Loucy (cell line): ENCODE results near the gene PBRM1.

Experiments used
- H2AFZ ChIP-seq: fragments of 200-600 bp; sonication (generic); 2 replicates; pipeline ENCODE4 v1.6.0; 2016; ENCODE audit warnings: antibody characterized with exemption, mild to moderate bottlenecking, low read length, moderate library complexity
- H3F3A ChIP-seq: fragments of 200-600 bp; 2 replicates; pipeline ENCODE4 v1.6.0; 2016; ENCODE audit warnings: antibody characterized with exemption, low read depth, mild to moderate bottlenecking
- H3K27me3 ChIP-seq: fragments of 200-600 bp; sonication (generic); 2 replicates; pipeline ENCODE4 v1.6.1; 2014; ENCODE audit warnings: low read length, mild to moderate bottlenecking; ENCODE audit not compliant: insufficient read depth, poor library complexity, severe bottlenecking
- H3K36me3 ChIP-seq: fragments of 200-600 bp; sonication (generic); 2 replicates; pipeline ENCODE4 v1.6.1; 2016; ENCODE audit warnings: low read length; ENCODE audit not compliant: insufficient read depth
- H3K4me1 ChIP-seq: fragments of 200-600 bp; sonication (generic); 2 replicates; pipeline ENCODE4 v1.5.1; 2014; ENCODE audit warnings: low read length, mild to moderate bottlenecking; ENCODE audit not compliant: insufficient read depth, poor library complexity, severe bottlenecking
- H3K4me2 ChIP-seq: fragments of 200-600 bp; sonication (generic); 2 replicates; pipeline ENCODE4 v1.6.0; 2014; ENCODE audit warnings: antibody characterized with exemption, low read length, low read depth, mild to moderate bottlenecking; ENCODE audit not compliant: poor library complexity, severe bottlenecking
- H3K4me3 ChIP-seq: fragments of 200-600 bp; sonication (generic); 2 replicates; pipeline ENCODE4 v1.5.1; 2014; ENCODE audit warnings: low read length, mild to moderate bottlenecking, mixed read lengths; ENCODE audit not compliant: poor library complexity, severe bottlenecking
- H3K79me2 ChIP-seq: fragments of 200-600 bp; sonication (generic); 2 replicates; pipeline ENCODE4 v1.6.1; 2014; ENCODE audit warnings: low read length; ENCODE audit not compliant: insufficient read depth
- H3K9ac ChIP-seq: fragments of 200-600 bp; sonication (generic); 2 replicates; pipeline ENCODE4 v1.6.0; 2014; ENCODE audit warnings: mild to moderate bottlenecking, low read depth, low read length, moderate library complexity; ENCODE audit not compliant: poor library complexity, severe bottlenecking
- H3K9me2 ChIP-seq: fragments of 200-600 bp; sonication (generic); replicated peaks from 2 replicates; pipeline ENCODE4 v1.6.1; 2016; ENCODE audit warnings: low read depth, low read length, mixed read lengths
- H3K9me3 ChIP-seq: fragments of 200-600 bp; sonication (generic); 2 replicates; pipeline ENCODE4 v1.6.1; 2014; ENCODE audit warnings: mild to moderate bottlenecking, antibody characterized with exemption, low read length, low read depth; ENCODE audit not compliant: insufficient read depth
- H4K20me1 ChIP-seq: fragments of 200-600 bp; sonication (generic); 2 replicates; pipeline ENCODE4 v1.6.0; 2014; ENCODE audit warnings: antibody characterized with exemption, low read length, mild to moderate bottlenecking; ENCODE audit not compliant: insufficient read depth, poor library complexity, severe bottlenecking
- CTCF ChIP-seq: fragments of 200-600 bp; sonication (generic); conservative IDR thresholded peaks from 2 replicates; pipeline ENCODE4 v1.5.1; 2014; ENCODE audit warnings: mild to moderate bottlenecking, antibody characterized with exemption, low read length
- EZH2phosphoT487 ChIP-seq: fragments of 200-600 bp; IDR thresholded peaks from 2 replicates; pipeline ENCODE4 v1.6.1; 2018; ENCODE audit warnings: antibody characterized with exemption, mild to moderate bottlenecking, moderate library complexity, borderline replicate concordance

The PBRM1 gene

GRCh38 chr3:52620580-52620979 is 65.1 kb downstream of the PBRM1 start:
- Histone ChIP-seq H2AFZ (no peak overlapping the region), H3K27me3 (no peaks in the 10 kb centered on the region), H3K4me2 (no peak overlapping the region), H3K4me3 (no peak overlapping the region), H3K79me2 (no peaks in the 10 kb centered on the region), H3K9ac (no peak overlapping the region), H3K36me3 (peaks cover 58% of the 10 kb centered on the region), H3K9me3 (no peaks in the 10 kb centered on the region), H3K9me2 (no peaks in the 10 kb centered on the region), H3K4me1 (peaks cover 9% of the 10 kb centered on the region), H3F3A (peaks cover 3% of the 10 kb centered on the region), H4K20me1 (no peaks in the 10 kb centered on the region)
- no peak for TF ChIP-seq EZH2phosphoT487
- TF ChIP-seq CTCF, result no peak

GRCh38 chr3:52615166-52615565 is 70.5 kb downstream of the PBRM1 start:
- Histone ChIP-seq H3K27me3 (no peaks in the 10 kb centered on the region), H3K9me3 (no peaks in the 10 kb centered on the region), H3K9me2 (no peaks in the 10 kb centered on the region), H3K4me3 (no peak overlapping the region), H4K20me1 (no peaks in the 10 kb centered on the region), H3K36me3 (peaks cover 63% of the 10 kb centered on the region), H3K79me2 (no peaks in the 10 kb centered on the region), H3K4me2 (no peak overlapping the region), H3K9ac (no peak overlapping the region), H3F3A (no peaks in the 10 kb centered on the region; the same call in 1 of the 2 replicates), H2AFZ (no peak overlapping the region), H3K4me1 (peaks cover 4% of the 10 kb centered on the region)
- no peak for TF ChIP-seq CTCF
- TF ChIP-seq EZH2phosphoT487, result no peak

- Histone ChIP-seq H3K9me2 (no peaks in the 10 kb centered on the region), H3K4me3 (no peak overlapping the region), H3K4me1 (no peaks in the 10 kb centered on the region), H2AFZ (no peak overlapping the region), H3K36me3 (peaks cover 64% of the 10 kb centered on the region), H3K9me3 (no peaks in the 10 kb centered on the region), H4K20me1 (no peaks in the 10 kb centered on the region), H3K4me2 (no peak overlapping the region), H3F3A (no peaks in the 10 kb centered on the region), H3K79me2 (no peaks in the 10 kb centered on the region), H3K27me3 (no peaks in the 10 kb centered on the region), H3K9ac (no peak overlapping the region)
- TF ChIP-seq EZH2phosphoT487 (no peak), CTCF (no peak)
These were observed 71.0 kb downstream of the PBRM1 start for GRCh38 chr3:52614689-52615088.
